GM19035 (cell line): ENCODE results near the gene CLK1.
"Not testable (repeated sequence)": the region's sequence is repeated elsewhere in the genome, so short reads cannot be mapped to it uniquely, and the experiment has no call there.

Source experiments
- ATAC-seq: cut with Tn5 transposase; IDR thresholded peaks from one replicate; pipeline ENCODE4 v1.9.1; 2021; ENCODE audit not compliant: unreplicated experiment

Gene CLK1

GRCh38 chr2:200864176-200865034, at the start of gene CLK1:
CLK1 (minus strand) TSS chr2:200864658; CDS start chr2:200861862, 2,796 bp downstream.
- peak; percentile 84 for ATAC-seq

DNA sequence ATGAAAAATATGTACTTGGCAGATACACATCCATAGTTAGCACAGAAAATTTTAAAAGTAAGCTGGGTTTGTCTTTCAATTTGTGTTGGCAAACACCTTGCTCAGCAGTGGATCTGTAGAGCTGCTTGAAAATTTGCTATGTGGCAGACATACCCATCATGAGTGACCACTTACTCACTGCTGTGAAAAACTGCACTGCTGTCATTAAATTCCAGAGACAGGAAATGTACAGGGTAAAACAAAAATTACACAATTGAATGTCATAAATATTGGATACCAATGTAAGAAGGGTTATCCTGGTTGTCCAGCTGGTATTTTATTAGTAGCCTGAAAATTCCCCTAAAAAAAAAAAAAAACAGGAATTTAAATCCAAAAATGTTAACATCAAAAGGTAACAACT, 49.2 kb upstream of the CLK1 start:
- ATAC-seq, result no peak

DNA sequence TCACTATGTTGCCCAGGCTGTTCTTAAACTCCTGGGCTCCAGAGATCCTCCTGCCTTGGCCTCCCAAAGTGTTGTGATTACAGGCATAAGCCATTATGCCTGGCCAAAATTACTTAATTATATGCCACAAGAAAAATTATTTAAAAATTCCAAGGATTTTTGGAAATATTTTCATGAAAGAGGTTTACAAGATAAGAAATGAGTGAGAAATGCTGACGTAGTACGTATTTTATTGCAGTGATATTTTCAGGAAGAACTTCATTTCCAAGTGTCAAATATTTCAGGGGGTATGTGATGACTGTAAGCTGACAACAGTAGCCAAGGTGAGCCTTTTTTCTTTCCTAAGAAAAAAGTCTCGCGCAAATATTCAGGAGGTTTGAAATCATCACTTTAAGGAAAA, 45.5 kb upstream of the CLK1 start:
- ATAC-seq, result no peak

DNA sequence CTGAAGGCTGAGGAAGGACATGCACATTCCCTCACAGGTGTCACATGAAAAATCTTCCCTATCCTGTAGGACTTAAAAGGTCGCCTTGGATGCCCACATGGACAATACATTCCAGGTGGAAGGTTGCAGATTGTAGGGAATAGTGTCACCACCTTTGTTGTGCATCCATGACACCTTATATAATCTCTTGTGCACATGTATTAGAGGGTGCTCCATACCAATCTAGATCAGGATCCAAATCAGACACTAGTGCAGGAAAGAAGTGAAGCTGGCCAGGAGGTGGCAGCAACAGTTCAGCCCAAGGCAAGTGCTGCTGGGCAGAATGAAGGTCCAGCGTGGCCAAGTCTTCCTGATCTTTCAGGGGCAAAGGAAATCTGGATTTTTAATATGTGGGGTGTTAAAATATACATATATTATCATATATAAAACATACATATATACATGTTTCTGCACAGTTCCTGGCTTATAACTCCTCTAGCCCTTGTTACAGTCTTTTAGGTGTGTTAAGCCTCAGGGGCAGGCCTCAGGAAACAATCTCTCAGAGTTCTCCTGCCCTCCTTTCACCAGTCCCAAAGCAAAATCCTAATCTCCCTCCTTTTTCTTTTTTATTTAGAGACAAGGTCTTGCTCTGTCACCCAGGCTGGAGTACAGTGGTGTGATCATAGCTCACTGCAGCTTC, 41.3 kb upstream of the CLK1 start:
- no peak for ATAC-seq

- ATAC-seq, result peak; percentile 98
Observed at GRCh38 chr2:200901459-200902072, 37.1 kb upstream of the CLK1 start.

- no peak for ATAC-seq
Observed at GRCh38 chr2:200899482-200899881, 35.0 kb upstream of the CLK1 start.

GRCh38 chr2:200888704-200889625, 24.5 kb upstream of the CLK1 start, which contains the start of the genes NIF3L1 and PPIL3:
NIF3L1 (plus strand) TSS chr2:200889371; CDS start chr2:200891944, 2,573 bp downstream.
PPIL3 (minus strand) TSS chr2:200889077; CDS start chr2:200887615, 1,462 bp downstream.
- peak; percentile 91 for ATAC-seq

- ATAC-seq, result not testable (repeated sequence)
Observed at GRCh38 chr2:200881715-200882249, 17.3 kb upstream of the CLK1 start.

DNA sequence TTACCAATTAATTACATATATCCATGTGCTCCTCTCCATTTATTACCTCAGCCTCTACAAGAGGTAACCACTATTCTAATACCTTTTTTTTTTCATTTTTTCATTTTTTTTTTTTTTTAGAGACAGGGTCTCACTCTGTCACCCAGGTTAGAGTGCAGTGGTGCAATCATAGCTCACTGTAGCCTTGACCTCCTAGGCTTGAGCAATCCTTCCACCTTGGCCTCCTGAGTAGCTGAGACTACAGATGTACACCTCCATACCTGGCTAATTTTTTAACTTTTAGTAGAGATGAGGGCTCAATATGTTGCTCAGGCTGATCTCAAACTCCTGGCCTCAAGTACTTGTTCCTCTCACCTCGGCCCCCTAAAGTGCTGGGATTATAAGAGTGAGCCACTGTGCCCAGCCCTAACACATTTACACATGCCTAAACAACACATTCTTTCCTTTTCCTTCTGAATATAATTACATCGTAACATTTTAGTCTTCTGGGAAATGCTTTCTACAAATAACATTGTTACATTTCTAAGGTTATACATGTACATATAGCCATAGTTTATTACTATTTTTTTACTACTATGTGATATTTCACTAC, 13.9 kb upstream of the CLK1 start:
- ATAC-seq, result no peak

DNA sequence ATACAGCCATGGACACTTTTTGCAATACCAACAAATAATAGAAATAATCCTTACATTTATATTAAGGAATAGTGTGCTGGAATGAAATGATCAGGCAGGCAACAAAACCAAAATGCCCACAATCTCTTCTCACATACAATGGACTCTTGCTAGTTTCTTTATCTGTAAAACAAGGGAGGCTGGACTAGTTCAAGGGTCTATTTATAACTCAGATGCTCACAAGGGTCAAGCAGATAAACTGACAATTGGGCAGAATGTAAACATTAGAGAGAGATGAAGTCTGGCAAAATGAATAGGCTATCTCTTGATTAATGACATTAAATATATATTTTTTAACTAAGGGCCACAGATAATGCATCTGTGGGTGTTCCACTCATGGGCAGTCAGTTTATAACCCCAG, 13.0 kb upstream of the CLK1 start:
- no peak for ATAC-seq

DNA sequence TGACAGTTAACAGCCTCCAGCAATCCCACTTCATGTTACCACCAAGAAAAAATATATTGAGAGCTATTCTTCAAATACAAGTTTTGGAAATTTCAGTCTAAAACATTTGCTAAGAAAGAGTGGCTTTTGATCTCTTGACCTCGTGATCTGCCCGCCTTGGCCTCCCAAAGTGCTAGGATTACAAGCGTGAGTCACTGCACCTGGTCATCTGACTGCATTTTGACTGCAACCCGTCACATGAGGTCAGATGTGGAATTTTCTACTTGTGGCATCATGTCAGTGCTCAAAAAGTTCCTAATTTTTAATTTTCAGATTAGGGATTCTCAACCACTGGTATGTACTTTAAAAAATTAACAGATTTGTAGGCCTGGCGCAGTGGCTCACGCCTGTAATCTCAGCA, 9.1 kb upstream of the CLK1 start:
- ATAC-seq, result no peak

GRCh38 chr2:200871151-200871550, 6.7 kb upstream of the CLK1 start:
- no peak for ATAC-seq

DNA sequence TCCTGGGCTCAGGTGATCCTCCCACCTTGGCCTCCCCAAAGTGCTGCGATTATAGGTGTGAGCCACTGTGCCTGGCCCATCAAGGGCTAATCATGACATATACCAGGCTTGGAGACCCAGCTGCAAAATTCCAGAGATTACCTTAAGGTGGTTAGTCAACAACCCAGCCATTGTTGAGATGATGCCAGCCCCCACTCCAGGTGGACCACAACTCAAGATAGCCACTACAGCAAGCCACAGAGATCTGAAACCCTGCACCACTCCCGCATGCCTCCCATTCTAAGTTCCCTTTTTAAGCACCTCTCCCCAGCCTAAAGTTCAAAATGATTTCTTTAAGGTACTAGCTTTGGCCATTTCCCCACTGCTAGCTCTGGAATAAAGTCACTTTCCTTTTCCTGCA, 4.6 kb upstream of the CLK1 start:
- no peak for ATAC-seq

DNA sequence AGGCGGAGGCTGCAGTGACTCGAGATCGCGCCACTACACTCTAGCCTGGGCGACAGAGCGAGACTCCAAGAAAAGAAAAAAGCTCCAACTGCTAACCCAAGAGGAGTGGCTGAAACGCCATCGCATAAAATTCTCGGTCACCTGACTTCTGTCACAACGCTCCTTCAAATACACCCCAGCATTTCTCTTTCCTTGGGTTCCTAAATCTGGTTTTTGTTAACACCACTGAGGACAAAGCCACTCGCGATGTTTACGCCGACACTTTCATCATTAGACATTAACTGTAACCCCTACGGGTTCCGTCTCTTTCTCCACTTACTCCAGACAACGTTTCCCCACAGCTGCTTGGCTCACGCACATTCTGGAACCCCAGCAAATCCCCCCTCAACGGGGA, 679 bp downstream of the CLK1 start:
- peak; percentile 0 for ATAC-seq

DNA sequence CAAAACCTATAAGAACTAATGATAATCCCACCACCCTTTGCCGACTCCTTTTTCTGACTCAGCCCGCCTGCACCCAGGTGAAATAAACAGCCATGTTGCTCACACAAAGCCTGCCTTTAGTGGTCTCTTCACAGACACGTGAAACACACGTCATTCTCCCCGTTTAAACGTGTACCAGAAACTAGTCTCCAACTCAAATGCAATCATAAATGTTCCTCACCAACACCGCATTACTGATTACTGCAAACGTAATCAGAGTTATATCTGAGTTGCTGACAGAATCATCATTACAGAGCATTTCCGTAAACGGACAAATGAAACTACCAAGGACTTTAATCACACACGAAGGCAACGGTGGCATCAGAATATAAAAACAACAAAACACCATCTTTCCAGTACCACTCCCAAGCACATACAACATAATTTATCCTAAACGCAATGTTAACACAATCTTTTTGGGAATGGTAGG, 1.9 kb downstream of the CLK1 start:
- ATAC-seq, result no peak

- no peak for ATAC-seq
Observed at GRCh38 chr2:200861617-200862155, 2.8 kb downstream of the CLK1 start.

DNA sequence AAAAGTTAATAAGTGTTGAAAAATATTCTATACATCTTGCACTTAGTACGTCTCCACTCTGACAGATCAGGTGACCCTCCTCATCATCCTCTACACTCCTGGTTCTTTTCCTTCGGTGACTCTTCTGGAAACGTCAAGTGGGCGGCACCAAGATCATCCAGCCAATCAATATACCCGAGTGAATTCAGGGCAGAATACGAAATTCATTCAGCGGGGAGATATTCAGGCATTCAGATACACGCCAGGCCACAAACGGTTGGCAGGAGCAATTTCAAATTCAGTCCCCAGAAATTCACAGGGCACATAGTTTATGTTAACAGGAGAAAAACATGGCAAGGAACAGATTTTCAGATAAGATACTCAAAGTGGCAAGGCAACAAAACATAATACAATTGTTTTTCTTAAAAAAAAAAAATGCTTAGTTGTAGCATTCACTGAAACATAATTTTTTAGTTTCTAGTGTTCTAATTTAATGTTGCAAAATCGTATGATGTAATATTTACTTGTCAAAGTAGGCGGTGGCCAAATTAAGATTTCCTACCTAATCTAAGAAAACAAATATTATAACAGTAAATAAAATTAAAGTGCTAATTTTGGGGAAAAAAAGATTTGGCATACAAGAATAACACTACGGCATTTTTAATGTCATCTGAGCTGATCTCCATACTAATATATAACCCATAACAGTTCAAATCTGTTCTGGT, 4.2 kb downstream of the CLK1 start:
- no peak for ATAC-seq

DNA sequence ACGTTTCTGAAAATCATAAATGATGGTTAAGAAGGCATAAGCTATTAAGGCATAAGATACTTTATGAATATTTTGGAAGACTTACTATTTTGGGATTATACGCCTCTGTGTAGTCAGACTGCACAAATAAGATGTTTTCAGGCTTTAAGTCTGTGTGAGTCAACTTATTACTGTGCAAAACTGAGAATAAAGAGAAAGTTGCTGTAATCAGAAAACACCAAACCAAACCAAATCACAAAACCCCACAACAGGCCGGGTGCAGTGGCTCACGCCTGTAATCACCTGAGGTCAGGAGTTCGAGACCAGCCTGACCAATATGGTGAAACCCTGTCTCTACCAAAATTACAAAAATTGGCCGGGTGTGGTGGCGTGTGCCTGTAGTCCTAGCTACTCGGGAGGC, 7.7 kb downstream of the CLK1 start:
- ATAC-seq, result no peak

- no peak for ATAC-seq
Observed at GRCh38 chr2:200852605-200853004, 11.9 kb downstream of the CLK1 start.
